ENCODE measurements around the gene ZHX3.

DNA sequence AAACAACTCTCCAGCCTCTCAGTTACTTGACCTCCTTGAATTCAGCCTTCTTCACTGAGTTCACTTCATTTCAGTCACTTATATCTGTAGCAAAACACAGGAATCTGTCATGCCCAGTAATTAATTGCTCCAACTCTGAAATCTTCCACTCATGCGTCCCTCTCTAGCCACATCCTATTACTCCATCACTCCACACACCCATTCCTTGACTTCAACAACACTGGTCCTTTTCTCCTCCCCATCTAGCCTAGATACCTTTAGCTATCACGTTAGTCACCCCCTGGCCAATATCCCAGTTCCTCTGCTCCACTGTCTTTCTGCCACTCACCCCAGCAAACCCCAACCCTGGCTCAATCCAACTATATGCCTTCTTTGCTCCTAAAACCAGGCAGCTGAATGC is 7.7 kb downstream of the ZHX3 start:
- TF ChIP-seq, protein P1, sequence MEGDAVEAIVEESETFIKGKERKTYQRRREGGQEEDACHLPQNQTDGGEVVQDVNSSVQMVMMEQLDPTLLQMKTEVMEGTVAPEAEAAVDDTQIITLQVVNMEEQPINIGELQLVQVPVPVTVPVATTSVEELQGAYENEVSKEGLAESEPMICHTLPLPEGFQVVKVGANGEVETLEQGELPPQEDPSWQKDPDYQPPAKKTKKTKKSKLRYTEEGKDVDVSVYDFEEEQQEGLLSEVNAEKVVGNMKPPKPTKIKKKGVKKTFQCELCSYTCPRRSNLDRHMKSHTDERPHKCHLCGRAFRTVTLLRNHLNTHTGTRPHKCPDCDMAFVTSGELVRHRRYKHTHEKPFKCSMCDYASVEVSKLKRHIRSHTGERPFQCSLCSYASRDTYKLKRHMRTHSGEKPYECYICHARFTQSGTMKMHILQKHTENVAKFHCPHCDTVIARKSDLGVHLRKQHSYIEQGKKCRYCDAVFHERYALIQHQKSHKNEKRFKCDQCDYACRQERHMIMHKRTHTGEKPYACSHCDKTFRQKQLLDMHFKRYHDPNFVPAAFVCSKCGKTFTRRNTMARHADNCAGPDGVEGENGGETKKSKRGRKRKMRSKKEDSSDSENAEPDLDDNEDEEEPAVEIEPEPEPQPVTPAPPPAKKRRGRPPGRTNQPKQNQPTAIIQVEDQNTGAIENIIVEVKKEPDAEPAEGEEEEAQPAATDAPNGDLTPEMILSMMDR (IDR thresholded peaks at IDR 0.05): no peak
- TF ChIP-seq ZFX (IDR thresholded peaks at IDR 0.05; ENCODE audit: borderline replicate concordance): no peak

All from 22Rv1 (cell line).